Chondrocyte (in vitro differentiated cells): Measurements from ENCODE around the gene PSAP. TPM values are rescaled to one million over a fixed set of nuclear protein-coding genes. Genes with fewer than 3 reads are reported as not detected.

ENCODE experiments used
- DNase-seq: peaks from one replicate; pipeline ENCODE4 v3.0.0; 2021; ENCODE audit warnings: mixed read lengths, low spot score
- H3K27ac Mint-ChIP-seq: one replicate; pipeline ENCODE4 v1.8.0; 2021; ENCODE audit warnings: mild to moderate bottlenecking, moderate library complexity, mixed read lengths; ENCODE audit not compliant: unreplicated experiment
- H3K27me3 Mint-ChIP-seq: 2 replicates; pipeline ENCODE4 v1.8.0; 2021; ENCODE audit warnings: low read depth, mixed read lengths
- H3K36me3 Mint-ChIP-seq: 2 replicates; pipeline ENCODE4 v1.8.0; 2021; ENCODE audit warnings: low read depth, mixed read lengths
- H3K4me1 Mint-ChIP-seq: 2 replicates; pipeline ENCODE4 v1.8.0; 2021; ENCODE audit warnings: low read depth, mild to moderate bottlenecking, mixed read lengths
- H3K4me3 Mint-ChIP-seq: one replicate; pipeline ENCODE4 v1.8.0; 2021; ENCODE audit warnings: mild to moderate bottlenecking, moderate library complexity, mixed read lengths; ENCODE audit not compliant: unreplicated experiment
- H3K9me3 Mint-ChIP-seq: 2 replicates; pipeline ENCODE4 v1.8.0; 2021; ENCODE audit warnings: low read depth, mixed read lengths
- total RNA-seq: library from RNA; stranded (reverse); gene quantifications from 3 replicates; pipeline ENCODE4 v1.2.1, GENCODE V29; 2021
- TF ChIP-seq, protein P1 (sequence below): fragments of 200-600 bp; sonication (generic); IDR thresholded peaks from 2 replicates; pipeline ENCODE4 v1.5.0; 2021; ENCODE audit warnings: antibody characterized with exemption, mild to moderate bottlenecking, moderate library complexity

The PSAP gene
- total RNA-seq, 1 donor from 2014 or later = 970 TPM

DNA sequence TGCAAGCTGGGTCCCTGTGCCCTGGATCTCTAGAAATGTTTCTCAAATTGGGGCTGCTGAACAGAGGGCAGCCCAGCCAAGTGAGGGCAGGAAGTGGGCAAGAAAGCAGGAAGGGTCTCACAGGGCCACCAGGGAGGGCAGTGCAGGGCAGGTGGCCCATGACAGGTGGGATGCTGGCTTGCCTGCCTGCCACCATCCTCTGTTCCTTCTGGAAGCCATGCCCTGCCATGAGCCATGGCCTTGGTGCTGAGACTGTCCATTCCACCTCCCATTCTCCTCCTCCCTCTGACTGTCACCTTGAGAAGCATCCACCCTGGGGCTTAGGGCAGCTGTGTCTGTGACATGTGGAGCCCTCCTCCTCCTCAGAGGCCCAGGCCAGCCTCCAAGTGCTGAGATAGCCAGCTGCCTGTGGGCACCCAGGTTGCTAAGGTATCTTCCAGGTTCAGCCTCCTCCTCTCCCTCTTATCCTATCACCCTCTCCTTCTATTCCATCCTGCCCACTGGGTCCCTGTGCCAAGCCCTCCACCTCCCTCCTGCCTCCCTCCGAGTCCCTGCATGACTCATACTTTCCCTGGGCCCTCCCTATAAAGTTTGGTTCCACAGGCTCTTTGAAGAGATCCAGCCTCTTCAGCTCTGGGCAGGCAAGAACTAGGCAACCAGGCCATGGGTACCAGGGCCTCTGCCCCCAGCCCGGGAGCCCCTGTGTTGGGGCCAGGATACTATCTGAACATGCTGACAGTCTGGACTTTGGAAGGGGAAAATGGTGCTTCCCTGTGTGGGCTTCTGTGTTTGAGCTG lies 79.0 kb downstream of the PSAP start:
- Mint-ChIP-seq H3K4me1 (peaks cover 25% of the 10 kb centered on the region), H3K27me3 (peaks cover 3% of the 10 kb centered on the region), H3K9me3 (no peaks in the 10 kb centered on the region), H3K4me3 (no peak overlapping the region), H3K27ac (no peak overlapping the region), H3K36me3 (no peaks in the 10 kb centered on the region)
- peak; percentile 68 for DNase-seq
- TF ChIP-seq, protein P1, sequence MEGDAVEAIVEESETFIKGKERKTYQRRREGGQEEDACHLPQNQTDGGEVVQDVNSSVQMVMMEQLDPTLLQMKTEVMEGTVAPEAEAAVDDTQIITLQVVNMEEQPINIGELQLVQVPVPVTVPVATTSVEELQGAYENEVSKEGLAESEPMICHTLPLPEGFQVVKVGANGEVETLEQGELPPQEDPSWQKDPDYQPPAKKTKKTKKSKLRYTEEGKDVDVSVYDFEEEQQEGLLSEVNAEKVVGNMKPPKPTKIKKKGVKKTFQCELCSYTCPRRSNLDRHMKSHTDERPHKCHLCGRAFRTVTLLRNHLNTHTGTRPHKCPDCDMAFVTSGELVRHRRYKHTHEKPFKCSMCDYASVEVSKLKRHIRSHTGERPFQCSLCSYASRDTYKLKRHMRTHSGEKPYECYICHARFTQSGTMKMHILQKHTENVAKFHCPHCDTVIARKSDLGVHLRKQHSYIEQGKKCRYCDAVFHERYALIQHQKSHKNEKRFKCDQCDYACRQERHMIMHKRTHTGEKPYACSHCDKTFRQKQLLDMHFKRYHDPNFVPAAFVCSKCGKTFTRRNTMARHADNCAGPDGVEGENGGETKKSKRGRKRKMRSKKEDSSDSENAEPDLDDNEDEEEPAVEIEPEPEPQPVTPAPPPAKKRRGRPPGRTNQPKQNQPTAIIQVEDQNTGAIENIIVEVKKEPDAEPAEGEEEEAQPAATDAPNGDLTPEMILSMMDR = no peak

DNA sequence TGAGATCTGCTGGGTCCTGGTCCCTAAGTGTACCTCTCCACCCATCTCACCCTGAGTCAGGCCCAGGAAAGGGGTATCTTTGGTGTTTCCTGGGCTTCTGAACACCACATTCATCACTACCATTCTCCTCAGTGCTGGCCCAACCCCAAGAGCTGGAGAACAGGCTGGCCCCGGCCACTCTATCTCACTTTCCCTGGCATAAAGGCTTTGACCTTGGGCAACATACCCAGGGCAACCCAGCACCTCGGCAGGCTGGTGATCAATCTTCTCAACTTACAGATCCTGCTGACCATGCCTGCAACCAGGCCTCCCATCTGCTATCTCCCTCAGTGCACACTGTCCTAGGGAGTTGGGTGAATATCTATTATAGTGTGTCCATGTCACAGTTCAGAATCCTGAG lies 79.8 kb downstream of the PSAP start:
- no peak overlapping the region for H3K4me3 Mint-ChIP-seq
- TF ChIP-seq, protein P1 = no peak

DNA sequence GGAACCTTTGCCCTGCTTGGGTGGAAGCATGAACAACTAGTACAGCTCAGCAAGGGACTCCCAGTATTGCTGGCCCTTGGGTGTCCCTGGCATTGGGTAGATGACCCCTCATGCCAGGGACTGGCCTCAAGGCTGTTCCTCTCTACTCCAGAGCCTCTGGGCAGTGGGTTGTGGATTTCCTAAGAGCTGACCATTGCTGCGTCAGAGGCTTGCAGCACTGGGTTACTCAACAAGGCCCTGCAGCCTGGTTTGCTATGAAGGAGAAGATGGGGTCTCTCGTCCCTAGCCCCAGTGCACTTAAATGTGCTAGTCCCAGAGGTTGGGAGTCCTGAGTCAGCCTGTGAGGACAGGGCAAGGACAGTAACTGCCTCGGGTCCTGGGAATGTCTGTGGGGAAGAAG lies 80.3 kb downstream of the PSAP start:
- no peaks in the 10 kb centered on the region for H3K36me3 Mint-ChIP-seq
- TF ChIP-seq, protein P1 = no peak
- peaks cover 32% of the 10 kb centered on the region for H3K4me1 Mint-ChIP-seq
- no peak overlapping the region for H3K27ac Mint-ChIP-seq
- no peak overlapping the region for H3K4me3 Mint-ChIP-seq
- no peaks in the 10 kb centered on the region for H3K9me3 Mint-ChIP-seq
- peak; percentile 42 for DNase-seq
- H3K27me3 Mint-ChIP-seq = peaks cover 3% of the 10 kb centered on the region

More for the DNA sequence above, 79.8 kb downstream of the PSAP start:
- no peaks in the 10 kb centered on the region for H3K9me3 Mint-ChIP-seq
- peaks cover 32% of the 10 kb centered on the region for H3K4me1 Mint-ChIP-seq
- peaks cover 3% of the 10 kb centered on the region for H3K27me3 Mint-ChIP-seq
- H3K27ac Mint-ChIP-seq = no peak overlapping the region
- peak; percentile 59 for DNase-seq
- H3K36me3 Mint-ChIP-seq = no peaks in the 10 kb centered on the region

DNA sequence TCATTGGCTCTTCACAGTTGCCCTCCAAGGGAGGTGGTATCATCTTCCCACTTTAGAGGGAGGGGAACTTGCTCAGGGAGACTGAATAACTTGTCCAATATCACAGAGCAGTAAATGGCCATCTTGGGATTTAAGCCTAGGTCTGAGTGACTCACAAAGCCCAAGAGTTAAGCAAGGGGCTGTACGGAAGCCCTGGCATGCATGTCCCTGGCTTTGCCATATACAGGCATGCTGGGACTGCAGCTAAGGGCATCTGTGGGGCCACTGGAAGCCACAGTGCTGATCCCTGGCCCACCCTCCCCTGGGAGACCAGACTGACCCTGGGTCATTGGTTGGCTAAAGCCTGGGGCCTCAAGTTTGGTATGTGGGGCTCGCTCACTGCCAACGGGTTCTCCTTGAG lies 80.8 kb downstream of the PSAP start:
- Mint-ChIP-seq H3K4me3 (no peak overlapping the region), H3K4me1 (peaks cover 34% of the 10 kb centered on the region), H3K9me3 (no peaks in the 10 kb centered on the region), H3K36me3 (no peaks in the 10 kb centered on the region), H3K27me3 (peaks cover 3% of the 10 kb centered on the region), H3K27ac (no peak overlapping the region)
- TF ChIP-seq, protein P1 = no peak
- no peak for DNase-seq

DNA sequence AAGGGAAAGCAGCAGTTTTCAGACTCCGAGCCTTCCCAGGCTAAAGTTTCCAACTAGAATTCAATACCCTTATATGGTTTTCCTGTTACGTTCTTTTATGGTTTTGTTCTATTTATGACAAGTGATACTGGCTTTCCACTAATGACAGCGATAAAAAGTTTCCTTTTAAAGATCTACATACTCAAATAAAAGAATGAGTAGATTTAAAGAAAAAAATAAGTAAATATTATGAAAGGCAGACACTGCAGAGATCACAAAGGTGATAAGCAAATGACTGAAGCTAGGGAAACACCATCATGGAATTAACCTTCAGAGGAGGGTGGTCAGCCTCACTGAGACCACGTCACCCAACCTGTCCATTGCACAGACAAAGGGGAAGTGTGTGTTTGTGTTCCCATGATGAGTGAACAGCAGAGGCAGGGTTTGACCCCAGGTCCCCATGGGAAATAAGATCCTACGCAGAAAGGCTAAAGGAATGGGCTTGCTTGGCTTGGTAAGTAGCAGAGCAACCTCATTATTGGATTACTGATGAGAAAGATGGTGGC lies 81.7 kb downstream of the PSAP start:
- Mint-ChIP-seq H3K4me1 (peaks cover 35% of the 10 kb centered on the region), H3K4me3 (no peak overlapping the region), H3K9me3 (no peaks in the 10 kb centered on the region), H3K27me3 (peaks cover 1% of the 10 kb centered on the region), H3K27ac (no peak overlapping the region), H3K36me3 (no peaks in the 10 kb centered on the region)
- TF ChIP-seq, protein P1 = no peak
- peak; percentile 2 for DNase-seq
